GM12878 (cell line): ENCODE measurements around the gene ELF2. TPM values are rescaled to one million over a fixed set of nuclear protein-coding genes. Genes with fewer than 3 reads are reported as not detected.

ENCODE experiments used
- ATAC-seq: fragments of 200-7000 bp; cut with Tn5 transposase; 3 replicates; pipeline ENCODE4 v1.9.1; 2020; ENCODE audit warnings: mild to moderate bottlenecking, moderate library complexity
- BruUV-seq: library from RNA; stranded (reverse); fragments of 400-500 nt; replicated peaks from 2 replicates; lab custom pipeline; 2021; lab: Mats Ljungman, UMichigan
- CTCF ChIA-PET: fragments of 300-600 bp; sonication (Branson Sonifier 250); formaldehyde crosslinking; extraction: SDS; loops from one replicate; lab custom pipeline; 2021; ENCODE audit warnings: inconsistent platforms; lab: Yijun Ruan, JAX
- POLR2A ChIA-PET: fragments of 350-600 bp; formaldehyde crosslinking; extraction: SDS; loops from one replicate; lab custom pipeline; 2021; ENCODE audit warnings: inconsistent platforms; lab: Charles Lee
- RAD21 ChIA-PET: fragments of 300-600 bp; sonication (Branson Sonifier 250); formaldehyde crosslinking; loops from one replicate; lab custom pipeline; 2023; ENCODE audit warnings: antibody characterized with exemption; ENCODE audit not compliant: unreplicated experiment; lab: Charles Lee
- SMC1A ChIA-PET: fragments of 300-600 bp; sonication (Branson Sonifier 250); formaldehyde crosslinking; loops from one replicate; lab custom pipeline; 2023; ENCODE audit not compliant: unreplicated experiment, uncharacterized antibody; lab: Charles Lee
- DNase-seq: peaks from one replicate; pipeline ENCODE4 v3.0.0-alpha.2; 2011; ENCODE audit warnings: low read depth, low spot score
- FAIRE-seq: peaks from 3 replicates; lab custom pipeline; 2011; peaks lifted over from hg19 to GRCh38; lab: Jason Lieb, UNC
- H2AFZ ChIP-seq: 2 replicates; pipeline ENCODE4 v1.6.0; 2011; ENCODE audit warnings: low read depth, low read length, control low read depth; ENCODE audit not compliant: control insufficient read depth
- H3K27ac ChIP-seq: 2 replicates; pipeline ENCODE4 v1.5.1; 2011; ENCODE audit warnings: control low read depth; ENCODE audit not compliant: control insufficient read depth, insufficient read depth
- H3K27me3 ChIP-seq, 2 experiments: replicated peaks in 1 of 2; 2 replicates each; pipeline versions ENCODE4 v1.6.0 to v1.6.1; 2011; ENCODE audit warnings: low read length in 1 of 2; ENCODE audit not compliant: control insufficient read depth in 2 of 2, insufficient read depth in 2 of 2
- H3K36me3 ChIP-seq, 2 experiments: 2 replicates each; pipeline ENCODE4 v1.5.1; 2011; ENCODE audit warnings: low read length in 1 of 2; ENCODE audit not compliant: control insufficient read depth in 2 of 2, insufficient read depth in 2 of 2
- H3K4me1 ChIP-seq: 2 replicates; pipeline ENCODE4 v1.6.1; 2011; ENCODE audit warnings: mild to moderate bottlenecking, low read length, moderate library complexity, mixed read lengths; ENCODE audit not compliant: control insufficient read depth, insufficient read depth
- H3K4me2 ChIP-seq: 2 replicates; pipeline ENCODE4 v1.6.0; 2011; ENCODE audit warnings: control low read depth; ENCODE audit not compliant: control insufficient read depth, insufficient read depth
- H3K4me3 ChIP-seq: fragments of 200-600 bp; sonication (generic); 2 replicates; pipeline ENCODE4 v1.5.1; 2016
- H3K79me2 ChIP-seq: 2 replicates; pipeline ENCODE4 v1.6.0; 2011; ENCODE audit warnings: low read length; ENCODE audit not compliant: control insufficient read depth, insufficient read depth
- H3K9ac ChIP-seq: 2 replicates; pipeline ENCODE4 v1.8.0; 2011; ENCODE audit warnings: low read length, control low read depth, mixed read lengths; ENCODE audit not compliant: control insufficient read depth, insufficient read depth
- H3K9me3 ChIP-seq: replicated peaks from 3 replicates; pipeline ENCODE4 v1.5.1; 2011; ENCODE audit warnings: mild to moderate bottlenecking, low read length; ENCODE audit not compliant: control insufficient read depth, insufficient read depth
- H4K20me1 ChIP-seq: 2 replicates; pipeline ENCODE4 v1.6.0; 2011; ENCODE audit not compliant: control insufficient read depth, insufficient read depth
- BCL11A ChIP-seq: IDR thresholded peaks from 2 replicates; pipeline ENCODE4 v1.6.1; 2011; ENCODE audit warnings: low read depth, low read length
- CBFB ChIP-seq: IDR thresholded peaks from 2 replicates; pipeline ENCODE4 v1.6.1; 2016; ENCODE audit warnings: antibody characterized with exemption, low read depth
- CBX5 ChIP-seq: sonication (generic); IDR thresholded peaks from 2 replicates; pipeline ENCODE4 v1.6.1; 2016; ENCODE audit warnings: low read depth, moderate library complexity, mild to moderate bottlenecking, inconsistent platforms
- CHD1 ChIP-seq: IDR thresholded peaks from 2 replicates; pipeline ENCODE4 v1.6.1; 2012; ENCODE audit warnings: low read depth, low read length, improper control_type of control experiment
- EED ChIP-seq: sonication (generic); IDR thresholded peaks from 2 replicates; pipeline ENCODE4 v1.6.1; 2016; ENCODE audit warnings: antibody characterized with exemption, low read depth
- HDAC2 ChIP-seq: fragments of 200-600 bp; sonication (generic); IDR thresholded peaks from 2 replicates; pipeline ENCODE4 v1.6.1; 2017
- HDGF ChIP-seq: fragments of 450-650 bp; IDR thresholded peaks from 2 replicates; pipeline ENCODE4 v1.6.1; 2016; ENCODE audit warnings: antibody characterized with exemption
- IKZF1 ChIP-seq: fragments of 450-650 bp; conservative IDR thresholded peaks from 2 replicates; pipeline ENCODE4 v1.6.1; 2017; ENCODE audit warnings: antibody characterized with exemption, mild to moderate bottlenecking
- IRF4 ChIP-seq: IDR thresholded peaks from 2 replicates; pipeline ENCODE4 v1.6.1; 2011; ENCODE audit warnings: low read depth, low read length
- KAT2A ChIP-seq: conservative IDR thresholded peaks from 2 replicates; pipeline ENCODE4 v1.6.1; 2011; ENCODE audit warnings: low read depth, low read length; ENCODE audit not compliant: control insufficient read depth
- LARP7 ChIP-seq: fragments of 450-650 bp; IDR thresholded peaks from 2 replicates; pipeline ENCODE4 v1.6.1; 2017; ENCODE audit warnings: mild to moderate bottlenecking
- MYB ChIP-seq: fragments of 150-350 bp; IDR thresholded peaks from 2 replicates; pipeline ENCODE4 v1.6.1; 2014; ENCODE audit warnings: mild to moderate bottlenecking, low read depth, low read length, borderline replicate concordance
- MYC ChIP-seq: IDR thresholded peaks from 2 replicates; pipeline ENCODE4 v1.6.1; 2011; ENCODE audit warnings: mild to moderate bottlenecking, low read length, moderate library complexity, inconsistent platforms; ENCODE audit not compliant: insufficient read depth, insufficient replicate concordance, insufficient read length, severe bottlenecking
- NFYA ChIP-seq: IDR thresholded peaks from 2 replicates; pipeline ENCODE4 v1.6.1; 2011; ENCODE audit warnings: low read depth, mild to moderate bottlenecking, low read length, improper control_type of control experiment, borderline replicate concordance
- POLR2AphosphoS2 ChIP-seq: IDR thresholded peaks from 2 replicates; pipeline ENCODE4 v1.6.1; 2011; ENCODE audit warnings: low read depth, mild to moderate bottlenecking, low read length, improper control_type of control experiment, moderate library complexity
- RB1 ChIP-seq: fragments of 450-650 bp; formaldehyde crosslinking; IDR thresholded peaks from 2 replicates; pipeline ENCODE4 v1.6.1; 2017; ENCODE audit warnings: mild to moderate bottlenecking, borderline replicate concordance
- RELA ChIP-seq: fragments of 450-650 bp; IDR thresholded peaks from 2 replicates; pipeline ENCODE4 v1.8.0; 2014; ENCODE audit warnings: borderline replicate concordance; ENCODE audit not compliant: partially characterized antibody
- STAT3 ChIP-seq: IDR thresholded peaks from 2 replicates; pipeline ENCODE4 v1.6.1; 2011; ENCODE audit warnings: low read depth, low read length, improper control_type of control experiment
- SUPT20H ChIP-seq: IDR thresholded peaks from 2 replicates; pipeline ENCODE4 v1.6.1; 2011; ENCODE audit warnings: low read depth, mild to moderate bottlenecking, low read length, moderate library complexity, borderline replicate concordance; ENCODE audit not compliant: control insufficient read depth
- TAF1 ChIP-seq: IDR thresholded peaks from 2 replicates; pipeline ENCODE4 v1.6.1; 2011; ENCODE audit warnings: mild to moderate bottlenecking, low read depth, low read length, borderline replicate concordance
- ZNF24 ChIP-seq: fragments of 450-650 bp; IDR thresholded peaks from 2 replicates; pipeline ENCODE4 v1.6.1; 2017; ENCODE audit warnings: antibody characterized with exemption, mild to moderate bottlenecking
- ZNF384 ChIP-seq: IDR thresholded peaks from 2 replicates; pipeline ENCODE4 v1.6.1; 2012; ENCODE audit warnings: low read depth, mild to moderate bottlenecking, low read length, improper control_type of control experiment, borderline replicate concordance
- WGBS: methylation state at CpG from one replicate; pipeline ENCODE4 v1.1.6; 2016; ENCODE audit warnings: low lambda C conversion rate; ENCODE audit not compliant: insufficient replicate concordance, insufficient coverage; ENCODE audit errors: missing lambda C conversion rate; 5-methylcytosine and 5-hydroxymethylcytosine counted together
- in situ Hi-C: fragments of 300-500 bp; cut with MboI; formaldehyde crosslinking; loops from 9 replicates; pipeline ENCODE4 v1.14.3; 2018; ENCODE audit warnings: mixed read lengths
- intact Hi-C: fragments of 100-400 bp; cut with micrococcal nuclease; formaldehyde crosslinking; loops from one replicate; pipeline ENCODE4 v1.14.2; 2022; ENCODE audit not compliant: unreplicated experiment
- polyA plus RNA-seq, 11 experiments: library from polyadenylated mRNA; depleted of rRNA in 4 of 11; unstranded in 6 of 11; stranded (reverse) in 5 of 11; fragments of >200 nt; fragmentation: Nextera tagmentation in 4 of 11; fragmentation: Illumina TruSeq in 1 of 11; extraction: Ambion mirVana in 4 of 11; extraction: Trizol in 1 of 11; gene quantifications; 1 replicate in 1 of 11; 2 replicates in 10 of 11; pipeline versions ENCODE4 v1.2.1 to v1.2.3, GENCODE V29; 2011 to 2016; ENCODE audit warnings: inconsistent platforms in 2 of 11, missing spikeins in 2 of 11, low read depth in 1 of 11
- total RNA-seq, 4 experiments: library from RNA; depleted of rRNA in 3 of 4; stranded (reverse); fragments of >200 nt in 3 of 4; fragmentation: Illumina TruSeq in 1 of 4; extraction: Trizol in 1 of 4; gene quantifications; 2 replicates each; pipeline versions ENCODE4 v1.2.1 to v1.2.3, GENCODE V29; 2013 to 2021
- TF ChIP-seq, protein P1 (sequence below): IDR thresholded peaks from 2 replicates; pipeline ENCODE4 v1.6.1; 2011; ENCODE audit warnings: borderline replicate concordance, low read depth, mild to moderate bottlenecking, moderate library complexity, mixed read lengths, low read length; ENCODE audit not compliant: insufficient read depth; ENCODE audit errors: extremely low read length

Gene ELF2
- total and polyA plus RNA-seq, 10 of the 15 experiments (the other 5 are each of a cell fraction or from before 2014, with no cell fraction given), result 10.5 to 30.1 (median 20.5) TPM

DNA sequence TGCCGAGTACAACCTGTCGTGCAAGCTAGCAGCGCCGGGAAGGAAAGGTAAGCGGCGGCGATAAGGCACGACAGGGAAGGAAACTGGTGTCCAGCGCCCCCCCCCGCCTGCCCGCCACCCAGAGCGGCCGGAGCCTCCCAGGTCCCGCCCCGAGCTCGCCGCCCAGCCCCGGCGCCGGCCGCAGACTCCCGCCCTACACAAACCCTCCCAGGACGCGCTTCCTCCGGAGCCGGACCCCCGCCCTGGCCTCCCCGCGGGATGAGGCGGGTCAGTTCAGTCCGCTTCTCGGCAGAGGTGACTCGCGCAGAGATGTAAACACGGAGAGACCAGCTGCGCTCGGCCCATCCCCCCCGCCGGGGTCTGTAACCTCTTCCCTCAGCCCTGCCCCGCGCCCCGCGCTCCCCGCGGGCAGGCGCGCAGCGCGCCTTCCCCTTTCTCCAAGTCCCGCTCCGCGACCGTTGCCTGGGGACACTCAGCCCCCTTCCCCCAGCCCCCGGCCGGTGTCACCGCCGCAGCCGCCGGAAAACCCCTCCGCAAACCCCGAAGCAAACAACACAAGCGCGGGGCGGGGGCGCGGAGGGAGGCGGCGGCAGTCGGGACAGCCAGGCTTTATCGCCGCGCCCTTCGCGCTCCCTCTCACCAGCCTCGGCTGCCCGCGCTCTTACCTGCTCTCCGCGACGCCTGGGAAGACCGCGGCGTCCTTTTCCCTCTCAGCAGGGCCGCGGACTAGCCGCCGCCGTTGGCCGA, 543 bp downstream of the ELF2 start:
- H3K79me2 ChIP-seq, result no peaks in the 10 kb centered on the region
- ATAC-seq, result peak; percentile 39
- CTCF ChIA-PET, result interaction anchor here (1.0 to 7.4 kb wide), 5 partner anchors 9 to 238 kb away, joined by 4 to 36 read pairs (median 4); no protein-coding TSS in a partner anchor
- in situ Hi-C loops (no loop called here), intact Hi-C loops (loop anchor here (5.0 kb wide), 2 partner anchors 94 to 144 kb away; no protein-coding TSS in a partner anchor)
- no peak for FAIRE-seq
- H2AFZ ChIP-seq, result peak overlapping the region; percentile 86
- H3K27me3 ChIP-seq, result peaks cover 0 to 2% of the 10 kb centered on the region in 2 experiments; a peak in 2 of 4 replicates
- no peaks in the 10 kb centered on the region for H3K36me3 ChIP-seq
- BruUV-seq, result no TSS peak
- H3K9me3 ChIP-seq, result no peaks in the 10 kb centered on the region
- H3K4me2 ChIP-seq, result peak overlapping the region; percentile 87
- H3K9ac ChIP-seq, result peak overlapping the region; percentile 41; the same call in 1 of the 2 replicates
- WGBS, result 1% methylated on average over 45 of the region's 89 CpGs
- H3K4me3 ChIP-seq, result peak overlapping the region; percentile 65
- H4K20me1 ChIP-seq, result no peaks in the 10 kb centered on the region; the same call in 1 of the 2 replicates
- DNase-seq, result no peak
- SMC1A ChIA-PET, result interaction anchor here (1.3 to 2.3 kb wide), 5 partner anchors 35 to 1197 kb away, joined by 3 to 8 read pairs (median 4); partner anchors contain the start of gene SCOC
- peaks cover 4% of the 10 kb centered on the region; the same call in 1 of the 2 replicates for H3K4me1 ChIP-seq
- POLR2A ChIA-PET, result interaction anchor here (0.6 to 3.3 kb wide), 8 partner anchors 38 to 275 kb away, joined by 3 to 20 read pairs (median 4); partner anchors contain the start of gene NAA15
- RAD21 ChIA-PET, result interaction anchor here (0.8 to 2.8 kb wide), 12 partner anchors 8 to 146 kb away, joined by 3 to 14 read pairs (median 4); partner anchors contain the start of genes NAA15 and NDUFC1
- no peak overlapping the region for H3K27ac ChIP-seq
- TF ChIP-seq KAT2A (no peak), MYB (no peak), POLR2AphosphoS2 (no peak), HDGF (no peak), SUPT20H (no peak), CBX5 (no peak), EED (no peak; the same call in none of the 2 replicates), IRF4 (no peak), RELA (peak; percentile 56), IKZF1 (peak; percentile 42), ZNF384 (no peak), MYC (no peak), NFYA (no peak), LARP7 (peak; percentile 47), CHD1 (no peak), RB1 (peak; percentile 36; the same call in 1 of the 2 replicates), TAF1 (no peak), STAT3 (no peak), ZNF24 (no peak), CBFB (no peak), HDAC2 (no peak), BCL11A (no peak)
- TF ChIP-seq, protein P1, sequence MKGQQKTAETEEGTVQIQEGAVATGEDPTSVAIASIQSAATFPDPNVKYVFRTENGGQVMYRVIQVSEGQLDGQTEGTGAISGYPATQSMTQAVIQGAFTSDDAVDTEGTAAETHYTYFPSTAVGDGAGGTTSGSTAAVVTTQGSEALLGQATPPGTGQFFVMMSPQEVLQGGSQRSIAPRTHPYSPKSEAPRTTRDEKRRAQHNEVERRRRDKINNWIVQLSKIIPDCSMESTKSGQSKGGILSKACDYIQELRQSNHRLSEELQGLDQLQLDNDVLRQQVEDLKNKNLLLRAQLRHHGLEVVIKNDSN, result no peak
